DND-41 (cell line): ENCODE measurements around the gene RGS3.

ENCODE experiments used
- ATAC-seq: fragments of 200-7000 bp; cut with Tn5 transposase; 3 replicates; pipeline ENCODE4 v1.9.1; 2021; ENCODE audit warnings: low read depth; ENCODE audit not compliant: insufficient read depth
- DNase-seq: peaks from one replicate; pipeline ENCODE4 v3.0.0-alpha.2; 2020
- H2AFZ ChIP-seq: 2 replicates; pipeline ENCODE4 v1.6.0; 2012; ENCODE audit warnings: low read depth, low read length
- H3K27ac ChIP-seq: 2 replicates; pipeline ENCODE4 v1.5.1; 2012; ENCODE audit warnings: low read length, inconsistent platforms
- H3K27me3 ChIP-seq: fragments of 200-600 bp; sonication (generic); 2 replicates; pipeline ENCODE4 v1.6.0; 2012; ENCODE audit warnings: low read length, mild to moderate bottlenecking, inconsistent platforms; ENCODE audit not compliant: insufficient read depth, poor library complexity
- H3K36me3 ChIP-seq: 2 replicates; pipeline ENCODE4 v1.5.1; 2012; ENCODE audit warnings: low read length, inconsistent platforms; ENCODE audit not compliant: insufficient read depth
- H3K4me1 ChIP-seq: 2 replicates; pipeline ENCODE4 v1.5.1; 2012; ENCODE audit warnings: mild to moderate bottlenecking, low read length; ENCODE audit not compliant: insufficient read depth
- H3K4me2 ChIP-seq: 2 replicates; pipeline ENCODE4 v1.6.0; 2012; ENCODE audit warnings: mild to moderate bottlenecking, moderate library complexity, low read length, inconsistent platforms; ENCODE audit not compliant: insufficient read depth
- H3K4me3 ChIP-seq, 2 experiments: fragments of 200-600 bp in 1 of 2; shearing (Covaris generic) in 1 of 2; 2 replicates each; pipeline ENCODE4 v1.5.1; 2012 to 2016; ENCODE audit warnings: inconsistent platforms in 2 of 2, low read length in 2 of 2, mild to moderate bottlenecking in 2 of 2, low read depth in 1 of 2, moderate library complexity in 1 of 2
- H3K79me2 ChIP-seq: 2 replicates; pipeline ENCODE4 v1.6.0; 2012; ENCODE audit warnings: low read length, inconsistent platforms; ENCODE audit not compliant: insufficient read depth
- H3K9ac ChIP-seq: 2 replicates; pipeline ENCODE4 v1.6.0; 2012; ENCODE audit warnings: low read depth, mild to moderate bottlenecking, inconsistent platforms, low read length, moderate library complexity
- H3K9me3 ChIP-seq: 2 replicates; pipeline ENCODE4 v1.5.1; 2012; ENCODE audit warnings: low read length, moderate library complexity, mild to moderate bottlenecking, inconsistent platforms; ENCODE audit not compliant: insufficient read depth, severe bottlenecking
- H4K20me1 ChIP-seq: 2 replicates; pipeline ENCODE4 v1.6.0; 2012; ENCODE audit warnings: low read length; ENCODE audit not compliant: insufficient read depth
- EZH2 ChIP-seq: IDR thresholded peaks from 3 replicates; pipeline ENCODE4 v1.6.1; 2012; ENCODE audit warnings: borderline replicate concordance, low read depth, mild to moderate bottlenecking, moderate library complexity, low read length, inconsistent platforms; ENCODE audit not compliant: severe bottlenecking
- TF ChIP-seq, protein P1 (sequence below): IDR thresholded peaks from 2 replicates; pipeline ENCODE4 v1.5.1; 2012; ENCODE audit warnings: borderline replicate concordance, low read length, moderate library complexity, mild to moderate bottlenecking; ENCODE audit not compliant: poor library complexity, severe bottlenecking; ENCODE audit errors: extremely low read depth

Gene RGS3

DNA sequence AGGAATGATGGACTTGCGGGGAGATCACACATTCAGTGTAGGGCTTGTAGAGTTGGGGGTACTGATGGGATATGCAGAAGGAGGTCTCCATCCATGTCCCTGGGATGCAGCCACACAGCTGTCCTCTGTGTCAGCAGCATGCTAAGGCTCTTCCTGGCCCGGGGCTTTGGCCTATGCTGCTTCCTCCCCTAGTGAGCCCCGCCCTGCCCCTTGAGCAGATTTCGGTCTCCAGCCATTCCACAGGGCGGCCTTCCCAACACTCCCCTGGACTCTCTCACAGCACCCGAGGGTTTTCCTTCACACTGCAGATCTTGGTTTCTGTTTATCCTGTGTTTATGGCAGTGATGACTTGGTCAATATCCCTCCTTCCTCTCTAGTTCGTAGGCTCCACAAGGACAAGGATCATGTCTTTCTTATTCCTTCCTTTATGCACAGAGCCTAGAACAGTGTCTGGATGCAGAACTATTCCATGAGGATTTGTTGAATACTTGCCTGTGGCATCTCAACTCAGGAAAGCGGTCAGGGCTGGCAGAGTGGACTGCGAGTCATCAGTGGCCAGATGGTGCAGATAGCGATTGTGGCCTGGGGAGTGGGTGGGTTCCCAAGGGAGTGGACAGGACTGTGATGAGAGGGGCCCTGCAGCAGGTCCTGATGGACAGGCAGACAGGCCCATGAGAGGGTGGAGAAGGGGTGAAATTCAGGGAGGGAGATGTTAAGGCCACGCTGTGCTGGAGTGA is 114.2 kb downstream of the RGS3 start:
- H3K79me2 ChIP-seq = no peaks in the 10 kb centered on the region
- H3K27me3 ChIP-seq = no peaks in the 10 kb centered on the region
- no peak overlapping the region for H2AFZ ChIP-seq
- H3K27ac ChIP-seq = peak overlapping the region; percentile 99
- TF ChIP-seq EZH2 = no peak
- TF ChIP-seq, protein P1, sequence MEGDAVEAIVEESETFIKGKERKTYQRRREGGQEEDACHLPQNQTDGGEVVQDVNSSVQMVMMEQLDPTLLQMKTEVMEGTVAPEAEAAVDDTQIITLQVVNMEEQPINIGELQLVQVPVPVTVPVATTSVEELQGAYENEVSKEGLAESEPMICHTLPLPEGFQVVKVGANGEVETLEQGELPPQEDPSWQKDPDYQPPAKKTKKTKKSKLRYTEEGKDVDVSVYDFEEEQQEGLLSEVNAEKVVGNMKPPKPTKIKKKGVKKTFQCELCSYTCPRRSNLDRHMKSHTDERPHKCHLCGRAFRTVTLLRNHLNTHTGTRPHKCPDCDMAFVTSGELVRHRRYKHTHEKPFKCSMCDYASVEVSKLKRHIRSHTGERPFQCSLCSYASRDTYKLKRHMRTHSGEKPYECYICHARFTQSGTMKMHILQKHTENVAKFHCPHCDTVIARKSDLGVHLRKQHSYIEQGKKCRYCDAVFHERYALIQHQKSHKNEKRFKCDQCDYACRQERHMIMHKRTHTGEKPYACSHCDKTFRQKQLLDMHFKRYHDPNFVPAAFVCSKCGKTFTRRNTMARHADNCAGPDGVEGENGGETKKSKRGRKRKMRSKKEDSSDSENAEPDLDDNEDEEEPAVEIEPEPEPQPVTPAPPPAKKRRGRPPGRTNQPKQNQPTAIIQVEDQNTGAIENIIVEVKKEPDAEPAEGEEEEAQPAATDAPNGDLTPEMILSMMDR = no peak
- ATAC-seq (no peak), DNase-seq (no peak)
- H3K9ac ChIP-seq = no peak overlapping the region
- H4K20me1 ChIP-seq = no peaks in the 10 kb centered on the region
- no peak overlapping the region for H3K4me3 ChIP-seq
- H3K4me1 ChIP-seq = peaks cover 52% of the 10 kb centered on the region
- H3K9me3 ChIP-seq = no peaks in the 10 kb centered on the region
- no peaks in the 10 kb centered on the region for H3K36me3 ChIP-seq
- no peak overlapping the region for H3K4me2 ChIP-seq

GRCh38 chr9:113578279-113578865 is 114.8 kb downstream of the RGS3 start:
- H3K27ac ChIP-seq = peak overlapping the region; percentile 99
- H3K9me3 ChIP-seq = no peaks in the 10 kb centered on the region
- DNase-seq (no peak), ATAC-seq (no peak)
- H2AFZ ChIP-seq = no peak overlapping the region
- TF ChIP-seq, protein P1 = peak; percentile 33
- TF ChIP-seq EZH2 = no peak
- H3K4me3 ChIP-seq = no peak overlapping the region
- H4K20me1 ChIP-seq = no peaks in the 10 kb centered on the region
- H3K9ac ChIP-seq = peak overlapping the region; percentile 61
- peaks cover 2% of the 10 kb centered on the region; the same call in 1 of the 2 replicates for H3K36me3 ChIP-seq
- no peaks in the 10 kb centered on the region for H3K27me3 ChIP-seq
- H3K4me2 ChIP-seq = peak overlapping the region; percentile 59
- H3K4me1 ChIP-seq = peaks cover 57% of the 10 kb centered on the region
- no peaks in the 10 kb centered on the region for H3K79me2 ChIP-seq

- DNase-seq (peak; percentile 89), ATAC-seq (peak; percentile 67)
- H3K9me3 ChIP-seq = no peaks in the 10 kb centered on the region
- peaks cover 57% of the 10 kb centered on the region for H3K4me1 ChIP-seq
- TF ChIP-seq EZH2 = no peak
- TF ChIP-seq, protein P1 = no peak
- no peaks in the 10 kb centered on the region for H4K20me1 ChIP-seq
- peak overlapping the region; percentile 59 for H3K4me2 ChIP-seq
- no peaks in the 10 kb centered on the region for H3K79me2 ChIP-seq
- H3K4me3 ChIP-seq = no peak overlapping the region
- peak overlapping the region; percentile 99 for H3K27ac ChIP-seq
- H2AFZ ChIP-seq = no peak overlapping the region
- H3K9ac ChIP-seq = peak overlapping the region; percentile 61
- H3K27me3 ChIP-seq = no peaks in the 10 kb centered on the region
- H3K36me3 ChIP-seq = peaks cover 7% of the 10 kb centered on the region; the same call in 1 of the 2 replicates
Observed at GRCh38 chr9:113578882-113579282, 115.4 kb downstream of the RGS3 start.
